ENCODE measurements around the gene MIGA2.
A peak's percentile ranks its signal among the peaks of the same experiment; 100 is the strongest.

MIGA2 gene

GRCh38 chr9:129098328-129098727 lies 61.9 kb downstream of the MIGA2 start:
- Histone ChIP-seq H3K9ac (ENCODE audit: low read length) (no peak overlapping the region), H3K9me3 (ENCODE audit: control insufficient read depth, low read length) (no peaks in the 10 kb centered on the region), H3K4me3 (ENCODE audit: insufficient read depth in 1 of 2, low read depth in 1 of 2, low read length in 2 of 2) (no peak overlapping the region), H3K4me1 (ENCODE audit: control insufficient read depth, insufficient read depth, low read depth, low read length) (peaks cover 8% of the 10 kb centered on the region), H3K4me2 (ENCODE audit: low read length, poor library complexity, severe bottlenecking) (no peak overlapping the region), H2BK15ac (ENCODE audit: low read depth, poor library complexity, severe bottlenecking) (no peak overlapping the region), H3K18ac (ENCODE audit: low read depth in 1 of 2, low read length in 2 of 2) (no peak overlapping the region), H2BK5ac (ENCODE audit: low read depth, low read length, poor library complexity, severe bottlenecking) (no peak overlapping the region), H3K27me3 (ENCODE audit: control insufficient read depth in 1 of 2, insufficient read depth in 1 of 2, low read length in 2 of 2) (no peaks in the 10 kb centered on the region), H2BK120ac (ENCODE audit: low read depth, low read length) (no peak overlapping the region), H4K8ac (ENCODE audit: low read length) (no peak overlapping the region), H3K4ac (ENCODE audit: low read depth in 1 of 2, low read length in 2 of 2) (no peak overlapping the region), H2AFZ (ENCODE audit: low read depth, low read length) (no peak overlapping the region), H3K23ac (ENCODE audit: low read length in 2 of 2) (no peak overlapping the region), H3K27ac (ENCODE audit: low read length, poor library complexity, severe bottlenecking) (no peak overlapping the region), H3K36me3 (ENCODE audit: control insufficient read depth in 1 of 2, insufficient read depth in 2 of 2, low read depth in 1 of 2, low read length in 2 of 2) (peaks cover 50 to 74% of the 10 kb centered on the region in 2 experiments), H3K79me1 (replicated peaks; ENCODE audit: low read length, poor library complexity, severe bottlenecking) (no peaks in the 10 kb centered on the region), H2BK12ac (ENCODE audit: low read length in 2 of 2) (no peak overlapping the region), H4K91ac (ENCODE audit: low read length) (no peak overlapping the region), H2AK5ac (ENCODE audit: low read length, severe bottlenecking) (no peak overlapping the region), H3K14ac (ENCODE audit: low read length in 2 of 2) (no peak overlapping the region)
- no peak for DNase-seq
- WGBS = 92% methylated on average over 10 of the region's 11 CpGs

- H2AFZ ChIP-seq (ENCODE audit: low read depth, low read length) = no peak overlapping the region
Observed at GRCh38 chr9:129100383-129101169, 64.2 kb downstream of the MIGA2 start.

GRCh38 chr9:129101279-129101678 lies 64.9 kb downstream of the MIGA2 start:
- H3K9me3 ChIP-seq (ENCODE audit: control insufficient read depth, low read length) = no peaks in the 10 kb centered on the region
- no peak overlapping the region for H2BK120ac ChIP-seq (ENCODE audit: low read depth, low read length)
- no peak overlapping the region for H3K4me3 ChIP-seq (ENCODE audit: insufficient read depth in 1 of 2, low read depth in 1 of 2, low read length in 2 of 2)
- no peak overlapping the region for H3K14ac ChIP-seq (ENCODE audit: low read length in 2 of 2)
- WGBS = 96% methylated on average over 7 of the region's 7 CpGs
- H3K27ac ChIP-seq (ENCODE audit: low read length, poor library complexity, severe bottlenecking) = no peak overlapping the region
- no peak overlapping the region for H2BK15ac ChIP-seq (ENCODE audit: low read depth, poor library complexity, severe bottlenecking)
- H4K91ac ChIP-seq (ENCODE audit: low read length) = no peak overlapping the region
- no peak overlapping the region for H3K4ac ChIP-seq (ENCODE audit: low read depth in 1 of 2, low read length in 2 of 2)
- no peak overlapping the region for H3K4me2 ChIP-seq (ENCODE audit: low read length, poor library complexity, severe bottlenecking)
- no peak overlapping the region for H2BK12ac ChIP-seq (ENCODE audit: low read length in 2 of 2)
- H3K9ac ChIP-seq (ENCODE audit: low read length) = no peak overlapping the region
- no peak overlapping the region for H4K8ac ChIP-seq (ENCODE audit: low read length)
- peaks cover 4% of the 10 kb centered on the region for H3K4me1 ChIP-seq (ENCODE audit: control insufficient read depth, insufficient read depth, low read depth, low read length)
- no peak overlapping the region for H3K23ac ChIP-seq (ENCODE audit: low read length in 2 of 2)
- no peak overlapping the region for H2AFZ ChIP-seq (ENCODE audit: low read depth, low read length)
- H3K27me3 ChIP-seq (ENCODE audit: control insufficient read depth in 1 of 2, insufficient read depth in 1 of 2, low read length in 2 of 2) = no peaks in the 10 kb centered on the region
- DNase-seq = no peak
- H3K18ac ChIP-seq (ENCODE audit: low read depth in 1 of 2, low read length in 2 of 2) = no peak overlapping the region
- peaks cover 4% of the 10 kb centered on the region for H3K79me1 ChIP-seq (replicated peaks; ENCODE audit: low read length, poor library complexity, severe bottlenecking)
- H2BK5ac ChIP-seq (ENCODE audit: low read depth, low read length, poor library complexity, severe bottlenecking) = no peak overlapping the region
- no peak overlapping the region for H2AK5ac ChIP-seq (ENCODE audit: low read length, severe bottlenecking)
- peaks cover 45 to 65% of the 10 kb centered on the region in 2 experiments for H3K36me3 ChIP-seq (ENCODE audit: control insufficient read depth in 1 of 2, insufficient read depth in 2 of 2, low read depth in 1 of 2, low read length in 2 of 2)

More at GRCh38 chr9:129100383-129101169, 64.2 kb downstream of the MIGA2 start:
- Histone ChIP-seq H3K18ac (ENCODE audit: low read depth in 1 of 2, low read length in 2 of 2) (no peak overlapping the region), H3K27ac (ENCODE audit: low read length, poor library complexity, severe bottlenecking) (no peak overlapping the region), H4K8ac (ENCODE audit: low read length) (peak overlapping the region; percentile 3), H3K4me2 (ENCODE audit: low read length, poor library complexity, severe bottlenecking) (no peak overlapping the region), H3K4ac (ENCODE audit: low read depth in 1 of 2, low read length in 2 of 2) (no peak overlapping the region), H2BK120ac (ENCODE audit: low read depth, low read length) (no peak overlapping the region), H4K91ac (ENCODE audit: low read length) (peak overlapping the region; percentile 71), H2BK5ac (ENCODE audit: low read depth, low read length, poor library complexity, severe bottlenecking) (no peak overlapping the region), H2AK5ac (ENCODE audit: low read length, severe bottlenecking) (no peak overlapping the region), H3K79me1 (replicated peaks; ENCODE audit: low read length, poor library complexity, severe bottlenecking) (no peaks in the 10 kb centered on the region), H3K4me1 (ENCODE audit: control insufficient read depth, insufficient read depth, low read depth, low read length) (peaks cover 8% of the 10 kb centered on the region), H3K27me3 (ENCODE audit: control insufficient read depth in 1 of 2, insufficient read depth in 1 of 2, low read length in 2 of 2) (no peaks in the 10 kb centered on the region), H3K36me3 (ENCODE audit: control insufficient read depth in 1 of 2, insufficient read depth in 2 of 2, low read depth in 1 of 2, low read length in 2 of 2) (peaks cover 45 to 65% of the 10 kb centered on the region in 2 experiments), H3K14ac (ENCODE audit: low read length in 2 of 2) (no peak overlapping the region), H2BK12ac (ENCODE audit: low read length in 2 of 2) (no peak overlapping the region), H3K9ac (ENCODE audit: low read length) (no peak overlapping the region), H3K4me3 (ENCODE audit: insufficient read depth in 1 of 2, low read depth in 1 of 2, low read length in 2 of 2) (no peak overlapping the region), H3K23ac (ENCODE audit: low read length in 2 of 2) (no peak overlapping the region), H3K9me3 (ENCODE audit: control insufficient read depth, low read length) (no peaks in the 10 kb centered on the region), H2BK15ac (ENCODE audit: low read depth, poor library complexity, severe bottlenecking) (no peak overlapping the region)
- 60% methylated on average over 27 of the region's 28 CpGs for WGBS
- DNase-seq = no peak

GRCh38 chr9:129102095-129102525 lies 65.7 kb downstream of the MIGA2 start:
- H3K14ac ChIP-seq (ENCODE audit: low read length in 2 of 2) = no peak overlapping the region
- no peak overlapping the region for H2BK120ac ChIP-seq (ENCODE audit: low read depth, low read length)
- 94% methylated on average over 13 of the region's 13 CpGs for WGBS
- no peak overlapping the region for H3K18ac ChIP-seq (ENCODE audit: low read depth in 1 of 2, low read length in 2 of 2)
- no peak overlapping the region for H4K91ac ChIP-seq (ENCODE audit: low read length)
- H2BK5ac ChIP-seq (ENCODE audit: low read depth, low read length, poor library complexity, severe bottlenecking) = no peak overlapping the region
- no peak overlapping the region for H3K9ac ChIP-seq (ENCODE audit: low read length)
- no peak overlapping the region for H3K23ac ChIP-seq (ENCODE audit: low read length in 2 of 2)
- no peak overlapping the region for H2BK15ac ChIP-seq (ENCODE audit: low read depth, poor library complexity, severe bottlenecking)
- H3K27me3 ChIP-seq (ENCODE audit: control insufficient read depth in 1 of 2, insufficient read depth in 1 of 2, low read length in 2 of 2) = no peaks in the 10 kb centered on the region
- no peak overlapping the region for H2AK5ac ChIP-seq (ENCODE audit: low read length, severe bottlenecking)
- no peak overlapping the region for H3K4me2 ChIP-seq (ENCODE audit: low read length, poor library complexity, severe bottlenecking)
- peaks cover 10% of the 10 kb centered on the region for H3K79me1 ChIP-seq (replicated peaks; ENCODE audit: low read length, poor library complexity, severe bottlenecking)
- no peaks in the 10 kb centered on the region for H3K9me3 ChIP-seq (ENCODE audit: control insufficient read depth, low read length)
- no peak for DNase-seq
- H3K4me3 ChIP-seq (ENCODE audit: insufficient read depth in 1 of 2, low read depth in 1 of 2, low read length in 2 of 2) = no peak overlapping the region
- H3K4me1 ChIP-seq (ENCODE audit: control insufficient read depth, insufficient read depth, low read depth, low read length) = peaks cover 4% of the 10 kb centered on the region
- H4K8ac ChIP-seq (ENCODE audit: low read length) = no peak overlapping the region
- no peak overlapping the region for H2BK12ac ChIP-seq (ENCODE audit: low read length in 2 of 2)
- H3K4ac ChIP-seq (ENCODE audit: low read depth in 1 of 2, low read length in 2 of 2) = no peak overlapping the region
- no peak overlapping the region for H3K27ac ChIP-seq (ENCODE audit: low read length, poor library complexity, severe bottlenecking)
- H2AFZ ChIP-seq (ENCODE audit: low read depth, low read length) = no peak overlapping the region
- H3K36me3 ChIP-seq (ENCODE audit: control insufficient read depth in 1 of 2, insufficient read depth in 2 of 2, low read depth in 1 of 2, low read length in 2 of 2) = peaks cover 46 to 67% of the 10 kb centered on the region in 2 experiments

Measured in mesenchymal stem cell (in vitro differentiated cells and primary cell).